NK-92 (cell line): ENCODE results near the gene PYM1.

Experiments
- DNase-seq: peaks from one replicate; lab custom pipeline; 2025; ENCODE audit not compliant: unreplicated experiment; lab: John Stamatoyannopoulos, UW

Gene PYM1

DNA sequence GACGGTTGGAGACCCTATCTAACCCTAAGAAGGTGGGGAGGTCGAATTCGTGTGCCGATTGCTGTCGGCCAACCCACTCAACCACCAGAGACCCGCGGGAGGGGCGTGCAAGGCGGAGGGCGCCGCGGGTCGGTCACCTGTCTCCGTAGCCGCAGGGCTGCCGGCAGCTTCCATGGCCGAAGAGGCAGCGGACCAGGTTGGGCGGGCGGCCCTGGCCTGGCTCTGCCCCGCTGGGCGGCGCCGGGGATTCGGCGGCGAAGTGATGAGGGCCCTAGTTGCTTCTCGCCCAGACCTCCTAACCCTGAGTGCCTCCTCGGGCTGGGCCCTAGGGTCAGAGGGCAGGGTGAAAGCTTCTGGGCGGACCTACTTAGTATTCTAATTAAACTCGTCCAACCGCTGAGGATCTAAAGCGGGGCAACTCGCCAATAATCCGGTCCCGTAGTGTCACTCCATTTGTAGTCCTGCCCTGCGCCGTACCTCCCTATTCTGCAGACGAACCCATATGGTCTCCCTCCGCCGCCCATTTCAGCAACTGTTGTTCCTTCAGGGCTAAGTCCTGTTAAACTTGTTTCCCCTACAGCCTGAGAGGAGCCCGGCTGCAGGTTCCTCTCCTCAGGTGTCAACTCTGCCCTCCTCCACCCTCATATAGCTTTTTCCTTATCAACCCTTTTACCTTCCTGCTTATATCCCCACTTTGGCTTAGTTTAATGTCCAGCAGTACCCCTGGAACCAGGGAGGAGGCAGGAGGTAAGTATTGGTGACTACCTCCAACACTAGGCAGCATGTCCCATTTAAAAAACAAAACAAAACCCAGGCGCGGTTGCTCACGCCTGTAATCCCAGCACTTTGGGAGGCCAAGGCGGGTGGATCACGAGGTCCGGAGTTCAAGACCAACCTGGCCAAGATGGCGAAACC lies at the start of gene PYM1:
Gene PYM1, minus strand, starts transcription at position 307 of the 915 bp plus-strand sequence. Its CDS starts 133 bp downstream, at position 174.
- no peak for DNase-seq

DNA sequence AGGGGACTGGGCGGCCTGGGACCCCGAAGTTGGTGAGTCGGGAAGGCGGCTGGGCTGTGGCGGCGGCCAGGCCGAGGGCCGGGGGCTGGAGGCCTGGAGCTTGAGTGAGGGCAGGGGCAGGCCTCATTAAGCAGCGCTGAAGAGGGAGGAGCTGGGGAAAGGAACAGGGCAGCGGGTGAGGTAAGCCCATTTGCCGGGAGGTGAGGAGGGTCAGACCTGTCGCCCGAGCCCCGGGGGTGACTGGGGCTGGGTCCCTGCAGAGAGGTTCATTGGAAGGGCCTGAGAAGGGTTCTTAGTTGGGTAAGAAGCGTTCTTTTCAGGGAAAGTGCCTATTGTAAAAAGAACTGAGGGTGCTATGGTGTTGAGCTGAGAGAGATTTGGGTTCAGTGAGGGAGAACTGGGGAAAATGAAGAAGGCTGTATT lies 46.6 kb upstream of the PYM1 start:
- DNase-seq, result no peak

DNA sequence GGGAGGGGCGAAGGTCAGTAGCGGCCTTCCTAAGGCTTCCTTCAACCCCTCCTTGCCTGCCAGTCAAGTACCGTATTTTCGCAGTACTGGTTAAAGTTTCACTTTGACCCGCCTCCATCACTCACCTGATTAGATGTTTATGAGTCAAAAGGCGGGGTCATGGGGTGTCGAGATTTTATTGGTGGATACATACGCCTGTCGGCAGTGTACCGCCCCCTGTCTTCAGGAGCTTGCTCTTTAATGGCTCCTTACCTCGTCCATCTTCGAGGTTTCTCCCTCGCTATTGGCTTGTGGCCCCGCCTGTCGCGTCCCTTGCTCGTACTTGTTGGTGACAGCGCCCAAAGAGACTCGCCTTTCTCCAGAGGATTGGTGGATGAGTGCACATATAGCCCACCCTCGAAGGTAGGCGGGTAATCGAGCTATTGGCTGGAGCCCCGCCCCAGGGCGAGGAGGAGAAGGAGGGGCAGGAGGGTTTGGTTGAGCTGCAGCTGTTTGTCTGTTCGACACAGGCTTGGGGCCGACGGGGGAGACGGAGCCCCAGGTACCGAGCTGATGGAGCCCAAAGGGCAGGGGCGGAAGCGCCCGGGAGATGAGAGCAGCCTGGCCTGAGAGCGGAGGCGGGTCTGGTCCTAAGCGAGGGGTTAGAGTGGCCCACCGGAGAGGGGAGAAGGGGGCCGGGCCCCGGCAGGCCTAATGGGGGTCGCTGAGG lies 46.1 kb upstream of the PYM1 start, which contains the start of gene RAB5B:
Gene RAB5B, plus strand, starts transcription at position 480 of the 709 bp plus-strand sequence. CDS start 12,883 bp downstream, outside the sequence.
- DNase-seq, result peak; percentile 93

DNA sequence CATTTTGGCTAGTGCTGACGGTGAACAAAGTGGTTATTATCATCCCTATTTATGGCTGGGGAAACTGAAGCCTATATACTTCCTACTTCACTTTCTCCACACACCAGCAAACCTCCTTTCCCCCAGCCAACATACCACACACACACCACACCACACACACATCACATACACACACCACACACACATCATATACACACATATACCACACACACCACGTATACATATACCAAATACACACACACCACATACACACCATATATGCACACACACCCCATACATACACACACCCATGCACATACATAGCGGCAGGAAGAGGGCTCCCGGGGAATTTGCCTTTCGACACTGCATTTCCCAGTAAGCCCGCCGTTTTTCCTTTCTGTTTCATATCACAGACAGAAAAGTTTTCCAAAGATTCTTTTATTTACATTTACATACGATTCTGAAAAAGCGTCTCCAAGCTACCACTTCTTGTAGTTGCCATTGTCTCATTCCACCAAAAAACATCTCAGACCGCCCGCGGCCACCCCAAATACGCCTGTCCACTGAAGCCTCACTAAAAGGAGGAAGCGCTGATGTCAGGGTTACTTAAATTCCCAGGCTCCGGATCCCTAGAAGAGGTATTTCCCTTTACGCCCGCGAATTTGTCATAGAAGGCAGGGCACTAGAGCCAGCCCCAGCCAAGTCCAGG lies 45.4 kb upstream of the PYM1 start:
- DNase-seq, result no peak

DNA sequence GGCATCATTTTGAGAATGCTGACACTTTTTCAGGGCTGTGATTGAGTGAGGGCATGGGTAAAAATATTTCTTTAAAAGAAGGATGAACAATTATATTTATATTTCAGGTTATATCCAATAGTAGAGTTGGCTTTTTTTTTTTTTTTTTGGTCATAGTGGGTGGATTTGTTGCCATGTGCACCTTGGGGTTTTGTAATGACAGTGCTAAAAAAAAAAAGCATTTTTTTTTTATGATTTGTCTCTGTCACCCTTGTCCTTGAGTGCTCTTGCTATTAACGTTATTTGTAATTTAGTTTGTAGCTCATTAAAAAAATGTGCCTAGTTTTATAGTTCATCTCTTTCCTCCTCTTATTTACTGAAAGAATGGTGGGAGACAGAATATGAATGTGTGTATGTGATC lies 44.8 kb upstream of the PYM1 start:
- DNase-seq, result no peak

DNA sequence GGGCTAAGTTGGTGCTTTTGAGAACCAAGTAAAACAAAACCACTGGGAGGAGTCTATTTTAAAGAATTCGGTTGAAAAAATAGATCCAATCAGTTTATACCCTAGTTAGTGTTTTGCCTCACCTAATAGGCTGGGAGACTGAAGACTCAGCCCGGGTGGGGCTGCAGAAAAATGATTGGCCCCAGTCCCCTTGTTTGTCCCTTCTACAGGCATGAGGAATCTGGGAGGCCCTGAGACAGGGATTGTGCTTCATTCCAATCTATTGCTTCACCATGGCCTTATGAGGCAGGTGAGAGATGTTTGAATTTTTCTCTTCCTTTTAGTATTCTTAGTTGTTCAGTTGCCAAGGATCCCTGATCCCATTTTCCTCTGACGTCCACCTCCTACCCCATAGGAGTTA lies 44.3 kb upstream of the PYM1 start:
- no peak for DNase-seq

DNA sequence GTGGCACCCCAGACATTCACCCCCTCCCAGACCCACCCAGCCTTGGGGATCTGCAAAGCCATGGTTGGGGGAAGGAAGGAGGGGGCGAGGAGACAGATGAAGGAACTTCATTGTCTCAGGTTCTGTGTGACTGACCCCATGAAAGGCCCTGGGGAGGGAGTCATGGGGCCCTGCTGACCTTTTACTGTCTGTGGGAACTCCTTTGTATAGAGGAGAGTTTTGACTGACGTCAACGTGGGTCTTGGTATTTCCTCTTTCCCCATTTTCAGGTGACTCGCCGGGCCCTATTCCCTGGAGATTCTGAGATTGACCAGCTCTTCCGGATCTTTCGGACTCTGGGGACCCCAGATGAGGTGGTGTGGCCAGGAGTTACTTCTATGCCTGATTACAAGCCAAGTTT lies 43.1 kb upstream of the PYM1 start:
- DNase-seq, result no peak

DNA sequence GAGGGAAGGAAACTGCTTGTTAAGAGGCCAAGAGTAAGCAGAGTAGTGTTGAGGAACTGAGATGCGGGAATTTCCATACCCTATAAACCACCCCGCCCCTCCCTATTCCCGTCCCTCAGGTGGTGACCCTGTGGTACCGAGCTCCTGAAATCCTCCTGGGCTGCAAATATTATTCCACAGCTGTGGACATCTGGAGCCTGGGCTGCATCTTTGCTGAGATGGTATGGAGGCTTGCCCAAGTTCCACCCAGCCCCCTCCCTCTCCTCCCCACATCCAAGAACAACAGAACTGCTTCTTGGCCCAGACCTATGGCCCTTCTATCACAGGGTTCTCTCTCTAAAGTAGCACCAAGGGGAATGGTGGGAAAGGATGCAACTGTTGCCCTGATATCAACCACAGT lies 41.7 kb upstream of the PYM1 start:
- no peak for DNase-seq

DNA sequence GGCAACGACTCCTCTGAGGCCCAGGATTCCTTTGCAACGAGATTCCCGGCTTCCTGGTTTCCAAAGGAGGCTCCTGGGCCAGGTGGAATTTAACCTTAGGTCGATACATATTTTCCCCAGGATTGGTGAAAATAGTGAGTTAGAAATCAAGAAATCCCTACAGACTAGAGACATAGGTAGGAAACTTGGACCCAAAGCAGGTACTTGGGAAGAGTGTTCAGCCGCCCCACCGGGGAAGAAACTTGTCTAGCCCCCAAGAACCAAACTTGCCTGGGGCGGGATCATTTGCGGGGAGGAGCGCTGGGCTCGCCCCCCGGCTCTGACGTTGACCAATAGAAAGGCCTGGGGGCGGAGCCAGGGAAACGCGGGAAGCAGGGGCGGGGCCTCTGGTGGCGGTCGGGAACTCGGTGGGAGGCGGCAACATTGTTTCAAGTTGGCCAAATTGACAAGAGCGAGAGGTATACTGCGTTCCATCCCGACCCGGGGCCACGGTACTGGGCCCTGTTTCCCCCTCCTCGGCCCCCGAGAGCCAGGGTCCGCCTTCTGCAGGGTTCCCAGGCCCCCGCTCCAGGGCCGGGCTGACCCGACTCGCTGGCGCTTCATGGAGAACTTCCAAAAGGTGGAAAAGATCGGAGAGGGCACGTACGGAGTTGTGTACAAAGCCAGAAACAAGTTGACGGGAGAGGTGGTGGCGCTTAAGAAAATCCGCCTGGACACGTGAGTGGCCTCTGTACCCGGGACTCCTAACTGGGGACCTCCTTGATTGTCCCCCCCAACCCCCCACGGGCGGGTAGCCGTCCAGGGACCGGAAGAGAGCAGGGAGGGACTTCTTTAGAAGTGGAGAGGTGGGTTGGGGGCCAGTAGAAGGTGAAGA lies 39.0 kb upstream of the PYM1 start, which contains the start of gene CDK2:
Gene CDK2, plus strand, starts transcription at position 423 of the 874 bp plus-strand sequence. Its CDS starts 179 bp downstream, at position 602.
- DNase-seq, result peak; percentile 30

DNA sequence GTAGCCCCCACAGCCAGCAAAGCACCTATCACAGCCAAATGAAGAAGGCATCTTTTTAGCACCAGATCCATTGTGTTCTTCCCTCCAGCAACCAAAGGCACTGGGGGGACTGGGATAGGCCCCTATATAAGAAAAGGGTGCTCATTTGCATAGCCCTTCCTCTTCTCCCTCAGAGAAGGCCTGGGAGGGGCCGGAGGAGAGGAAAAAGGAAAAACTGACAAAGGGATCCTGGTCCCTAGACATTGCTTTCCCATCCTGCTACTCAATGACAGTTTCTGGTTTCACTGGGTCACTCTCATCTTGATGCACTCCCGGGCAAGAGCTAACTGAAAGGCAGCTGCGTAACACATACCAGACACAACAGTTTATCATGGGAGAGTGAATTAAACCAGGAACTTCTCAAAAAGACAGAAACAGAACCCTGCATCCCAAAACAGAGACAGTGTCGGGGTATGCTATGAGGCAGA lies 38.3 kb upstream of the PYM1 start, which contains the start of gene PMEL:
Gene PMEL, minus strand, starts transcription at position 102 of the 467 bp plus-strand sequence. Its CDS starts 31 bp downstream, at position 71.
- no peak for DNase-seq

DNA sequence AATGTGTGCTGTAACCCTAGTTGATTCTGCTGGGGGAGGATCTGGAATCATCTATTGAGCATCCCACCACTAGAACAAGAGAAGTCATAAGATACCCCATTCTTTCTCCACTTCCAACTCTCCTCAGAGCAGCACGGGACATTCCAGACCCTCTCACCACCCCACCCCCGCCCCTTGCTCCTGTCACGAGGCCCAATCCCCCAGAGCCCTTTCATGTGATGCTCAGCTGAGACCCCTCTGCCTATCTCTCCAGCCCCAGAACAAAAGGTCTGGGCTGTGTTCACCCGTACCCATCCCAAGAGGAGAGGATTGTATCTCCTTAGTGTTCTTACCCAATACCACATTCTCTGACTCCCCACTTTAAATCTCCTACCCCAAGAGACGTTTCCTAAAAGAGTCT lies 37.5 kb upstream of the PYM1 start:
- DNase-seq, result no peak

DNA sequence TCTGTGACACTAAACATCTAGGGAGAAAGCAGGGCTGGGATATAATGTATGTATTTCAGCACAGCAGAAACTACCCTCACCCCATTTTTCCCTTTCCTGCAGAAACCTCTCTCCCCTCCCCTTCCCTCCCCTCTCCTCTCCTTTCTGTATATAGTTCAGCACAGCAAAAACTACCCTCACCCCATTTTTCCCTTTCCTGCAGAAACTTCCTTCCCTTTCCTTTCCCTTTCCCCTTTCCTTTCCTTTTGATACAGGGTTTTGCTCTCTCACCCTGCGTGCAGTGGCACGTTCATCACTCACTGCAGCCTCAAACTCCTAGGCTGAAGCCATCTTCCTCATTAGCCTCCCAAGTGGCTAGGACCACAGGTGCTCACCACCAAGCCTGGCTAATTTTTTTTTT lies 36.1 kb upstream of the PYM1 start:
- no peak for DNase-seq

DNA sequence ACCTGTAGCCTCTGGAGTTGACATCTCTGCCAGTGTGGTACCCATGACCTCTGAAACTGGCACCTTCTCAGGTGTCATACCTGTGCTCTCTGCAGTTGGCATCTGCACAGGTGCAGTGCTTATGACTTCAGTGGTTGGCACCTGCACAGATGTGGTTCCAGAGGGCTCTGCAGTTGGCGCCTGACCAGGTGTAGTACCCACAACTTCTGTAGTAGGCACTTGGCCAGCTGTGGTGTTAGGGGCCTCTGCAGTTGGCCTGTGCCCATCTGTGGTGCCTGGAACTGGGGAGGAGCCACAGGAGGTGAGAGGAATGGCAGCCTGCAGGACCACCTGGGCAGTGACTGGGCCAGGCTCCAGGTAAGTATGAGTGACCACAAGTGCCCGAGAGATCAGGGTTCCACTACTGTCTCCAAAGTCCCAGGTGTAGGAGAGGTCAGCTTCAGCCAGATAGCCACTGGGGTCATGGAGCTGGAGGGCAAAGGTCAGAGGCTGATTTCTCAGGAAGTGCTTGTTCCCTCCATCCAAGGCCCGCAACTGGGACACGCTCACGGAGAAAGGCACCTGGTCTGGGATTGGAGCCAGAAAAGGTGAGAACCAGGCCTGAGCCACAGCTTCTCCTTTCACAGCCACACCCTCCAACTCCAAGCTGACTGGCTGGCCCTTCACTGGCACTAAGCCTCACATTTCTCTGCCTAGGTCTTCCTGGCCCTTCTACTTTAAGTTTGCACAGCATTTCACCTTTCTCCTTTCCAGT lies 29.6 kb upstream of the PYM1 start:
- DNase-seq, result no peak

DNA sequence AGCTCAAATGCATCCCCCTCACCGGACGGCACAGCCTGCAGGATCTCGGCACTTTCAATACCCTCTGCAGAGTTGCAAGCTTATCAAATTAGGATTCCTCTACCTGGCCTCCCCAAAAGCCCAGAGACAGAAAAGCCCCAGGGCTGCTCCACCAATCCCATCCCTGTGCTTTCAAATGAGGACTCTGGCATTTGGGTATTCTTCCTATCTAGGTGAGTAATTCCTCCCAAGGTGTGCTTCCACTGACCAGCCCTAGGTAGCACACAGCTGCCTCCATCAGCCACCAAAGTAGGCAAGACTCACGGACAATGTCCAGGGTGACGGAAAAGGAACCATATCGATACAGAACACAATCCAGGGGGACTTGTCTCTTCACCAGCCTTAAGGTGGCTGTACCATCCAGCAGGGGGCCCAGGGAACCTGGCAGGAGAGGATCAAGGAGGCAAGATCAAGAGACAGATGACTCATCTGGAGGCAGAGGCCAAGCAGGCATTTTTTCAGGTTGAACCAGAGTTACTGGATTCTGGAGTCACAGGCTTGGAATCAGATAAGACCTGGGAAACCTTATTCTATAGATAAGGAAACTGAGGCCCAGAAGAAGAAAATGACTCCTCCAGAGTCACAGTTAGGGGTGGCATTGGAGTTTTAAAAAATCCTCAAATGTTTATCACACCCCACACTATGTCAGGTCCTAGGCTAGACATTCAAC lies 28.3 kb upstream of the PYM1 start:
- no peak for DNase-seq

DNA sequence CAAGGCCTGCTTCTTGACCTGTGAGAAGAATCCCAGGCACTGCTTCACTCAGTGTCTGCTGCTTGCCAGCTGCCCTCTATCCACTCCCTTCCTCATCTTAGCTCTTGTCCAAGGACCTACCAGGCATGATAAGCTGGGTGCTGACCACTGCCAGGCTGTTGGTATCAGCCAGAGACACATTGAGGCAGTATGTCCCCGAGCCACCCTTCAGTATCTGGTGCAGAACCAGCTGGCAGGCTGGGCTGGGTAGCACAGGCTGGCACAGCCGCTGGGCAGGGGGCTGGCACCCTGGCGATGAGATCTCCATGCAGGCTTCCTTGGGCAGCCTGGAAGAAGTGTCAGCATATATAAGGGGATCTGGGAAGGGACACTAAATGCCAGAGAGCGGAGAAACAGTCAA lies 27.6 kb upstream of the PYM1 start:
- no peak for DNase-seq

DNA sequence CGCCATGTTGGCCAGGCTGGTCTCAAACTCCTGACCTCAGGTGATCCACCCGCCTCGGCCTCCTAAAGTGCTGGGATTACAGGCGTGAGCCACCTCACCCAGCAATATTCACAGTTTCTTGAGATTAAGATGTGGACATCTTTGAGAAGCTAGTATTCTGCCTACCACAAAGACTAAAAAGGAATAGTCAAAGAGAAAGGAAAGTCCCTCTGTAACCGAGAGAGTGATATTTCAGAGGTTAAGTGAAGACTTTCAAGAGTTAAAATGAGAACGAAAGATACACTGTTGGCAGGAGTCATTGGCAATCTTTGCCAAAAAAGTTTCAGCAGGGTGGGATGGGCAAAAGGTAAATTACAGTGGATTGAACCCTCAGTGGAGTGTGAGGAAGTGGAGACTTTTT lies 18.9 kb upstream of the PYM1 start:
- no peak for DNase-seq

DNA sequence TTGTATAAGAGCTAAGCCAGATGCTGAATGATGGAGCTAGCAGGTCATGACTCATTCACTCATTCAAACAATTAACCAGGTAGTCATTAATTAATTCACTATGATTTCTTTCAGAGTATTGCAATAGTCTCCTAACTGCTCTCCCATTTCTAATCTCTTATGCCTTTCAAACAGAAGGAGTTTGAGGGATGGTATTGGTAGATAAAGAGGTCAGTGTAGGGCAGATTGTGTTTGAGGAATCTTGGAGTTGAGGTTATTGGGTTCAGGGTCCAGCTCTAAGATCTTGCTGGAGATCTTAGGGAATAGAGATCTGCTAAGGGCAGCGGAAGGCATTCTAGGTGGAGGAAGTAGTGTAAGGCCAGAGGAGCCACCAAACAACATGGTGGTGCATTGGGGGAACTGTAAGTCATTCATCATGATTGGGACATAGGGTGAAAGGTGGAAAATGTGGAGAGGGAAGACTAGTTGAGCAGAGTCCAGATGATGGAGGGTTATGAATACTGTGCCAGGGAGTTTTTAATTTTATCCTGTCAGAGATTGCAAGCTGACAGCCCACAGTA lies 15.0 kb upstream of the PYM1 start:
- DNase-seq, result no peak

DNA sequence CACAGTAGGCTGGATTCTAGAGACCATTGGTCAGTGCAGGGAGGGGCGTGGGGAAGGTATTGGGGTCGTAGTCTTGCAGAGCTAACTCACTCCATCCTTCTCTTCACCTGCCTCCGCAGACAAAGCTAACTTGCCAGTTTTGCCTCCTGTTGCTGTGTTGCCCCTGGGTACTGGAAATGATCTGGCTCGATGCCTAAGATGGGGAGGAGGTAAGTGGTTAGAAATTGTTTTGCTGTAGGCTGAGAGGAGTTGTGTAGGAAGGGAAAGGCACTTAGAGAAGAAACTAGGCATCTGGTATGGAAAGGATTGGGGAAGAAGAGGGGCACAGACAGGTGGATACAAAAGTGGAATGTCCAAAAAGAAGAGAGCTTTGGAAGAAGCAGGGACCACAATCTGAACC lies 14.4 kb upstream of the PYM1 start:
- no peak for DNase-seq
